Upper lobe of right lung (tissue), 1 donor: ENCODE results near the gene EML6. TPM values are rescaled to one million over a fixed set of nuclear protein-coding genes. Genes with fewer than 3 reads are reported as not detected.

Experiments used
- ATAC-seq: fragments of 200-7000 bp; cut with Tn5 transposase; one replicate; pipeline ENCODE4 v1.9.1; 2020; ENCODE audit warnings: mild to moderate bottlenecking, moderate library complexity
- DNase-seq: peaks from one replicate; pipeline ENCODE4 v3.0.0-alpha.2; 2020
- H3K27ac ChIP-seq: fragments of 200-600 bp; one replicate; pipeline ENCODE4 v1.8.0; 2022
- H3K27me3 ChIP-seq: fragments of 200-600 bp; one replicate; pipeline ENCODE4 v1.8.0; 2022; ENCODE audit warnings: mild to moderate bottlenecking
- H3K36me3 ChIP-seq: fragments of 200-600 bp; one replicate; pipeline ENCODE4 v1.8.0; 2022
- H3K4me1 ChIP-seq: fragments of 200-600 bp; one replicate; pipeline ENCODE4 v1.8.0; 2022
- H3K4me3 ChIP-seq: fragments of 200-600 bp; one replicate; pipeline ENCODE4 v1.8.0; 2022; ENCODE audit warnings: mild to moderate bottlenecking
- H3K9me3 ChIP-seq: fragments of 200-600 bp; one replicate; pipeline ENCODE4 v1.8.0; 2022
- intact Hi-C: fragments of 100-400 bp; cut with DNase I; formaldehyde crosslinking; loops from one replicate; pipeline ENCODE4 v1.11.0; 2022
- total RNA-seq: library from RNA; stranded (reverse); fragmentation: NEBNext Ultra II Directional; extraction: Animal tissue kit (Norgen Biotek cat#: 25700); gene quantifications from one replicate; pipeline ENCODE4 v1.2.1, GENCODE V29; 2021
- TF ChIP-seq, protein P1 (sequence below): fragments of 200-600 bp; IDR thresholded peaks from one replicate; pipeline ENCODE4 v1.8.0; 2022; ENCODE audit warnings: antibody characterized with exemption
- donor health status: DM: no; HTN: yes; CAD: no; lungs with severe emphysema.

EML6 gene
- total RNA-seq, 1 donor from 2014 or later = 1.4 TPM

DNA sequence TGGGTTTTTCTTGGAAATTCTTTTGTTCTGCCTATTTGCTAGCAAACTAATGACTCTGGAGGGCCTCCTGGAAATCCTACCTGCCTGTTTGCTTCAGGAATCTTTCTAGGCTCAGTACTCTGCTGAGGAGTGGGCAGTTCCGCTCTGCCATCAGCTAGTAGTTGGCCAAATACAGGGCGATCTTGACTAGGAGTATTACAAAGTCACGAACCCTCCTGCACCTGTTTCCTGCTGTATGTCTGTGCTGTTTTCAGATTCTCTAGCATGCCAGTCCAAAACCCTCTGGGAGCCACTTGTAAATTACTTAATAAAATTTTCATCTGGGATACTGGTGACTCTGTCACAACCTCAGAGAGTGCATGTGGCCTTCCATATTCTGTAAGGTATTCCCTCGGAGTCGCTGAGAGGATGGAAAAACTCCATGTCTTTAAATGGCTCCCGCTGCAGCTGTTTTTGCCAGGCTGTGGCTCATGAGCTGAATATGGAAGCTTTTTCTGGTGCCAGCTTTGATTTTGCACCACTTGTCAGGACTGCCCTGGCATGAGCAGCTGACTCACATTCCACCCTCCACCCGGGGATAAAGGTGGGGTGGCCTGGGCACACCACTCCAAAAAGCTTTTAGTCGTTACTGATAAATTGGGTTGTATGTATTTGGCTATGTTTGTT lies 203.8 kb downstream of the EML6 start:
- intact Hi-C loops = no loop called here
- no peaks in the 10 kb centered on the region for H3K27me3 ChIP-seq
- no peak for DNase-seq
- ATAC-seq = no peak
- TF ChIP-seq, protein P1, sequence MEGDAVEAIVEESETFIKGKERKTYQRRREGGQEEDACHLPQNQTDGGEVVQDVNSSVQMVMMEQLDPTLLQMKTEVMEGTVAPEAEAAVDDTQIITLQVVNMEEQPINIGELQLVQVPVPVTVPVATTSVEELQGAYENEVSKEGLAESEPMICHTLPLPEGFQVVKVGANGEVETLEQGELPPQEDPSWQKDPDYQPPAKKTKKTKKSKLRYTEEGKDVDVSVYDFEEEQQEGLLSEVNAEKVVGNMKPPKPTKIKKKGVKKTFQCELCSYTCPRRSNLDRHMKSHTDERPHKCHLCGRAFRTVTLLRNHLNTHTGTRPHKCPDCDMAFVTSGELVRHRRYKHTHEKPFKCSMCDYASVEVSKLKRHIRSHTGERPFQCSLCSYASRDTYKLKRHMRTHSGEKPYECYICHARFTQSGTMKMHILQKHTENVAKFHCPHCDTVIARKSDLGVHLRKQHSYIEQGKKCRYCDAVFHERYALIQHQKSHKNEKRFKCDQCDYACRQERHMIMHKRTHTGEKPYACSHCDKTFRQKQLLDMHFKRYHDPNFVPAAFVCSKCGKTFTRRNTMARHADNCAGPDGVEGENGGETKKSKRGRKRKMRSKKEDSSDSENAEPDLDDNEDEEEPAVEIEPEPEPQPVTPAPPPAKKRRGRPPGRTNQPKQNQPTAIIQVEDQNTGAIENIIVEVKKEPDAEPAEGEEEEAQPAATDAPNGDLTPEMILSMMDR = no peak
- H3K4me1 ChIP-seq = no peaks in the 10 kb centered on the region
- H3K36me3 ChIP-seq = no peaks in the 10 kb centered on the region
- H3K9me3 ChIP-seq = no peaks in the 10 kb centered on the region
- H3K27ac ChIP-seq = no peak overlapping the region
- H3K4me3 ChIP-seq = no peak overlapping the region

- TF ChIP-seq, protein P1 = no peak
- H3K36me3 ChIP-seq = no peaks in the 10 kb centered on the region
- H3K27ac ChIP-seq = no peak overlapping the region
- ATAC-seq (no peak), DNase-seq (no peak)
- H3K9me3 ChIP-seq = no peaks in the 10 kb centered on the region
- intact Hi-C loops = no loop called here
- no peak overlapping the region for H3K4me3 ChIP-seq
- no peaks in the 10 kb centered on the region for H3K4me1 ChIP-seq
- H3K27me3 ChIP-seq = no peaks in the 10 kb centered on the region
Measured at GRCh38 chr2:54927751-54928615, 204.5 kb downstream of the EML6 start.

DNA sequence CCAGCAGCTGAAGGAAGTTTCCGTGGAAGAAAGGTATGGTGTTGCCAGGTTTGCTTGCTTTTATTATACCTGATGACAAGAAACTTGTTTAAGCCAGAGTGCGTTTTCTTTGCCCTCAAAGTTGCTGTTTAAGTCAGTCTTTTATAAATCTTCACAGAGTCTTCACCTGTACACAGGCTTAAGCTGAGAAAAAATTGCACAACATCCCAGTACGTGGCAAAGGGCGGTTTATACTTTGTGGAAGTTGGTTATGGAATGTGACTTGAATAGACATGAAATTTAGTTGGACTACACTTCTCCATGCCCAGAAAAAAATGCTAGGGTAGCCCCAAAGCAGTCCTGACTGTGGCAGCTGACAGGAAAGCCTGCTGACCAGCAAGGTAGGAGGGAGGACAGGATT lies 205.3 kb downstream of the EML6 start:
- no peak for DNase-seq
- no peak for ATAC-seq
- Histone ChIP-seq H3K27ac (no peak overlapping the region), H3K27me3 (no peaks in the 10 kb centered on the region), H3K4me1 (no peaks in the 10 kb centered on the region), H3K36me3 (no peaks in the 10 kb centered on the region), H3K4me3 (no peak overlapping the region), H3K9me3 (no peaks in the 10 kb centered on the region)
- TF ChIP-seq, protein P1 = no peak
- intact Hi-C loops = no loop called here

DNA sequence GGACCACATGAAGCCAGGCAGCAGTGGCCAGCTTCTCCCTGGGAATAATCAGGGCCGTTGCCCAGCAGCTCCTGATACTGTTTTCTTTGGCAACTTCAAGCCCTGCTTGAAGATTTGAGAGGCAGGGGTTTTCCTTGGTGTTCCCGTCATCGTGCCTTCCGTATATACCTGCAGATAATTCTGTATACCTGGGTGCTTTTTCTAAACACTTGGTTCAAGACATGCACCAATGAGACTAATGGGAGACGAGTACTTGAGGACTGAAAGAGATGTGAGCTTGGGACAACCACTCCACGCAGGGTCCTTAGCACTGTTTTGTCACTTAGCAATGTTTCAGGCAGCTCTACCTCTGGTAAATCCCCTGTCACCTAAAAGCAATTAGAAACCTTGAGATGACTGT lies 208.0 kb downstream of the EML6 start:
- no peak overlapping the region for H3K4me3 ChIP-seq
- DNase-seq (no peak), ATAC-seq (no peak)
- no peaks in the 10 kb centered on the region for H3K4me1 ChIP-seq
- H3K27me3 ChIP-seq = no peaks in the 10 kb centered on the region
- no peaks in the 10 kb centered on the region for H3K36me3 ChIP-seq
- intact Hi-C loops = no loop called here
- H3K9me3 ChIP-seq = no peaks in the 10 kb centered on the region
- H3K27ac ChIP-seq = no peak overlapping the region
- TF ChIP-seq, protein P1 = no peak

- TF ChIP-seq, protein P1 = no peak
- DNase-seq (no peak), ATAC-seq (no peak)
- intact Hi-C loops = no loop called here
- H3K36me3 ChIP-seq = no peaks in the 10 kb centered on the region
- no peak overlapping the region for H3K4me3 ChIP-seq
- no peaks in the 10 kb centered on the region for H3K9me3 ChIP-seq
- H3K4me1 ChIP-seq = no peaks in the 10 kb centered on the region
- H3K27me3 ChIP-seq = no peaks in the 10 kb centered on the region
- H3K27ac ChIP-seq = no peak overlapping the region
Measured at GRCh38 chr2:54935389-54935788, 211.9 kb downstream of the EML6 start.
